HepG2 (cell line): Measurements from ENCODE around the gene PHKB. TPM values are rescaled to one million over a fixed set of nuclear protein-coding genes. Genes with fewer than 3 reads are reported as not detected.

Experiments
- ATAC-seq: fragments of 200-7000 bp; cut with Tn5 transposase; 3 replicates; pipeline ENCODE4 v1.9.1; 2020; ENCODE audit warnings: mild to moderate bottlenecking, moderate library complexity
- BruUV-seq: library from RNA; stranded (reverse); fragments of 400-500 nt; replicated peaks from 2 replicates; lab custom pipeline; 2021; lab: Mats Ljungman, UMichigan
- CTCF ChIA-PET: fragments of 300-600 bp; formaldehyde crosslinking; extraction: SDS; loops from one replicate; lab custom pipeline; 2021; ENCODE audit warnings: low total read pairs, inconsistent platforms, low intra/inter-chr PET ratio; lab: Yijun Ruan, JAX
- POLR2A ChIA-PET: fragments of 350-600 bp; sonication (Branson Sonifier 250); formaldehyde crosslinking; loops from one replicate; lab custom pipeline; 2020; ENCODE audit warnings: antibody characterized with exemption, inconsistent platforms; lab: Yijun Ruan, JAX
- DNase-seq: peaks from one replicate; pipeline ENCODE4 v3.0.0-alpha.2; 2015; ENCODE audit warnings: low spot score
- FAIRE-seq: peaks from 3 replicates; lab custom pipeline; 2011; peaks lifted over from hg19 to GRCh38; lab: Jason Lieb, UNC
- H2AFZ ChIP-seq: one replicate; pipeline ENCODE4 v1.6.1; 2011; ENCODE audit warnings: low read length, inconsistent platforms
- H3K27ac ChIP-seq: fragments of 300-600 bp; 3 replicates; pipeline ENCODE4 v1.8.0; 2011; ENCODE audit warnings: mixed run types, mild to moderate bottlenecking, mixed read lengths, low read length, inconsistent platforms; ENCODE audit not compliant: insufficient read depth; ENCODE audit errors: extremely low read length
- H3K27me3 ChIP-seq, 2 experiments: fragments of 200-600 bp in 1 of 2; 2 replicates in 1 of 2; 3 replicates in 1 of 2; pipeline versions ENCODE4 v1.6.0 to v1.8.0; 2011; ENCODE audit warnings: low read length in 2 of 2, mild to moderate bottlenecking in 2 of 2, moderate library complexity in 2 of 2, inconsistent platforms in 1 of 2; ENCODE audit not compliant: insufficient read depth in 2 of 2, control insufficient read depth in 1 of 2
- H3K36me3 ChIP-seq, 2 experiments: fragments of 200-600 bp in 1 of 2; replicated peaks in 1 of 2; 2 replicates in 1 of 2; 3 replicates in 1 of 2; pipeline versions ENCODE4 v1.5.1 to v1.8.0; 2011; ENCODE audit warnings: low read length in 2 of 2, inconsistent platforms in 1 of 2; ENCODE audit not compliant: insufficient read depth in 2 of 2, control insufficient read depth in 1 of 2
- H3K4me1 ChIP-seq: 2 replicates; pipeline ENCODE4 v1.5.1; 2012; ENCODE audit warnings: low read length, inconsistent platforms; ENCODE audit not compliant: insufficient read depth
- H3K4me2 ChIP-seq: 2 replicates; pipeline ENCODE4 v1.6.0; 2011; ENCODE audit warnings: low read depth, low read length, inconsistent platforms
- H3K4me3 ChIP-seq, 3 experiments: fragments of 200-600 bp in 1 of 3; sonication (generic), shearing (Covaris generic) in 1 of 3; replicated peaks in 1 of 3; 2 replicates each; pipeline ENCODE4 v1.5.1; 2011 to 2016; ENCODE audit warnings: low read length in 3 of 3, inconsistent platforms in 2 of 3, low read depth in 2 of 3, mild to moderate bottlenecking in 2 of 3, control low read depth in 1 of 3, mixed read lengths in 1 of 3; ENCODE audit not compliant: insufficient read depth in 1 of 3
- H3K79me2 ChIP-seq: one replicate; pipeline ENCODE4 v1.6.1; 2011; ENCODE audit warnings: low read length, inconsistent platforms; ENCODE audit not compliant: insufficient read depth
- H3K9ac ChIP-seq: 2 replicates; pipeline ENCODE4 v1.6.0; 2011; ENCODE audit warnings: mild to moderate bottlenecking, low read depth, low read length, inconsistent platforms; ENCODE audit not compliant: insufficient read depth
- H3K9me3 ChIP-seq: 2 replicates; pipeline ENCODE4 v1.5.1; 2012; ENCODE audit warnings: mild to moderate bottlenecking, low read length
- H4K20me1 ChIP-seq: 2 replicates; pipeline ENCODE4 v1.6.0; 2011; ENCODE audit warnings: inconsistent platforms, mild to moderate bottlenecking, low read length, moderate library complexity; ENCODE audit not compliant: insufficient read depth
- FLYWCH1 ChIP-seq: sonication (generic); formaldehyde crosslinking; IDR thresholded peaks from 2 replicates; pipeline ENCODE4 v1.8.1; 2023; ENCODE audit warnings: mild to moderate bottlenecking, missing genetic modification reagents
- GZF1 ChIP-seq: sonication (generic); formaldehyde crosslinking; IDR thresholded peaks from 2 replicates; pipeline ENCODE4 v1.5.1; 2020; ENCODE audit warnings: mild to moderate bottlenecking, missing genetic modification reagents
- MAZ ChIP-seq, 2 experiments: sonication (generic) in 1 of 2; formaldehyde crosslinking in 1 of 2; IDR thresholded peaks; 2 replicates each; pipeline versions ENCODE4 v1.5.0 to v1.6.1; 2012 to 2020; ENCODE audit warnings: low read depth in 2 of 2, mild to moderate bottlenecking in 2 of 2, borderline replicate concordance in 1 of 2, improper control_type of control experiment in 1 of 2, low read length in 1 of 2, missing genetic modification reagents in 1 of 2, moderate library complexity in 1 of 2
- MIER2 ChIP-seq: IDR thresholded peaks from 2 replicates; pipeline ENCODE4 v1.6.1; 2016; ENCODE audit warnings: missing biosample characterization, missing genetic modification reagents
- MTF2 ChIP-seq: sonication (generic); formaldehyde crosslinking; IDR thresholded peaks from 2 replicates; pipeline ENCODE4 v1.5.0; 2020; ENCODE audit warnings: missing genetic modification reagents, borderline replicate concordance
- SNRNP70 ChIP-seq: fragments of 200-400 bp; formaldehyde crosslinking; IDR thresholded peaks from 2 replicates; pipeline ENCODE4 v1.6.1; 2017; ENCODE audit warnings: mild to moderate bottlenecking, low read depth, low read length, moderate library complexity
- TBP ChIP-seq: sonication (generic); formaldehyde crosslinking; IDR thresholded peaks from 2 replicates; pipeline ENCODE4 v1.5.0; 2020; ENCODE audit warnings: missing genetic modification reagents
- ZFP36L2 ChIP-seq: sonication (generic); formaldehyde crosslinking; IDR thresholded peaks from 2 replicates; pipeline ENCODE4 v1.4.0; 2020; ENCODE audit warnings: missing genetic modification reagents
- ZNF232 ChIP-seq: sonication (generic); formaldehyde crosslinking; IDR thresholded peaks from 2 replicates; pipeline ENCODE4 v1.4.0; 2020; ENCODE audit warnings: missing genetic modification reagents, borderline replicate concordance
- ZNF34 ChIP-seq: sonication (generic); formaldehyde crosslinking; IDR thresholded peaks from 2 replicates; pipeline ENCODE4 v1.4.0; 2020; ENCODE audit warnings: mild to moderate bottlenecking, missing genetic modification reagents, borderline replicate concordance
- ZNF460 ChIP-seq: sonication (generic); formaldehyde crosslinking; IDR thresholded peaks from 2 replicates; pipeline ENCODE4 v1.5.1; 2020; ENCODE audit warnings: missing genetic modification reagents, mild to moderate bottlenecking, borderline replicate concordance
- ZNF703 ChIP-seq: sonication (generic); formaldehyde crosslinking; IDR thresholded peaks from 2 replicates; pipeline ENCODE4 v1.5.1; 2020; ENCODE audit warnings: missing genetic modification reagents, mild to moderate bottlenecking, moderate library complexity, borderline replicate concordance
- WGBS: methylation state at CpG from one replicate; pipeline ENCODE4 v1.1.6; 2017; ENCODE audit warnings: low lambda C conversion rate; 5-methylcytosine and 5-hydroxymethylcytosine counted together
- in situ Hi-C: cut with HindIII; loops from 2 replicates; pipeline ENCODE4 v1.10.0; 2017; ENCODE audit warnings: low pct_unique_long_range_greater_than_20kb; ENCODE audit not compliant: extremely low pct_ligation_motif_present
- intact Hi-C: fragments of 100-400 bp; cut with micrococcal nuclease; formaldehyde crosslinking; loops from one replicate; pipeline ENCODE4 v1.10.0; 2022; ENCODE audit not compliant: unreplicated experiment
- polyA plus RNA-seq, 8 experiments: library from polyadenylated mRNA; depleted of rRNA in 3 of 8; stranded (reverse) in 7 of 8; unstranded in 1 of 8; fragments of >200 nt; fragmentation: Illumina TruSeq in 4 of 8; extraction: Trizol in 4 of 8; gene quantifications; 2 replicates each; pipeline versions ENCODE4 v1.2.1 to v1.2.3, GENCODE V29; 2011 to 2016; ENCODE audit warnings: low read depth in 4 of 8, missing spikeins in 1 of 8, mixed read lengths in 1 of 8; ENCODE audit not compliant: insufficient read depth in 1 of 8
- total RNA-seq, 5 experiments: library from RNA; depleted of rRNA; stranded (reverse); fragments of >200 nt; fragmentation: Illumina TruSeq; extraction: Trizol; gene quantifications; 2 replicates each; pipeline ENCODE4 v1.2.3, GENCODE V29; 2016; ENCODE audit warnings: low read depth in 1 of 5
- TF ChIP-seq, protein P1 (sequence below), 2 experiments: fragments of 450-650 bp in 1 of 2; sonication (generic) in 1 of 2; formaldehyde crosslinking; IDR thresholded peaks; 2 replicates each; pipeline versions ENCODE4 v1.5.0 to v1.8.0; 2020 to 2022; ENCODE audit warnings: mild to moderate bottlenecking in 1 of 2, missing genetic modification reagents in 1 of 2
- TF ChIP-seq, protein P2 (sequence below): sonication (generic); formaldehyde crosslinking; IDR thresholded peaks from 2 replicates; pipeline ENCODE4 v1.9.0; 2021; ENCODE audit warnings: mild to moderate bottlenecking, missing genetic modification reagents
- TF ChIP-seq, protein P3 (sequence below): IDR thresholded peaks from 2 replicates; pipeline ENCODE4 v1.6.1; 2016; ENCODE audit warnings: missing compliant biosample characterization, missing genetic modification reagents, borderline replicate concordance

PHKB gene
- total and polyA plus RNA-seq, 2 of the 13 experiments (the other 11 are each of a cell fraction or from before 2014, with no cell fraction given), result 66.0 to 80.8 TPM

DNA sequence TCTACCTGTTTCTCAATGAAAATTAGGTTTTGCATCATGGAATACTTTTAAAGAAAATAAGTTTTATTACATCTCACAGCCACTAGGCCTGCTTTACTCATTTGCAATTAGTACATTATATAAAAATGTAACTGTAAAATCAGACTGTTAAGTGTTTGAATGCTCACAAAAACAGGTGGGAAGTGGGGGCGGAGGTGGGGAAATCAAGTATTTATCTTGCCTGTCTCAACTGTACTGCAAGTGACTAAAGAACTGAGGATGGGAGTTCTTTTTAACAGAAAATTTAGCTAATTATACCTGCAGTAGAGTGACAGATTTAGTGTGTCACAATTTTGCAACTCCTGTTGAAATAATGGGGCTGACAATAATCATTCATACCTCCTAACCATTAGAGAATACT, 34.3 kb upstream of the PHKB start:
- in situ Hi-C loops (no loop called here), intact Hi-C loops (no loop called here)
- TF ChIP-seq ZNF232 (no peak), ZFP36L2 (CRISPR knock-in tag) (no peak), MTF2 (CRISPR knock-in tag) (no peak), TBP (CRISPR knock-in tag) (no peak), ZNF460 (CRISPR knock-in tag) (no peak), FLYWCH1 (no peak), MAZ (IDR thresholded peaks at IDR 0.05; ENCODE audit: borderline replicate concordance, low read depth, low read length) (no peak), MAZ (CRISPR knock-in tag; IDR thresholded peaks at IDR 0.05; ENCODE audit: low read depth) (no peak), SNRNP70 (no peak), MIER2 (CRISPR knock-in tag) (no peak), ZNF703 (CRISPR knock-in tag) (no peak), ZNF34 (no peak), GZF1 (CRISPR knock-in tag) (no peak)
- TF ChIP-seq, protein P1, sequence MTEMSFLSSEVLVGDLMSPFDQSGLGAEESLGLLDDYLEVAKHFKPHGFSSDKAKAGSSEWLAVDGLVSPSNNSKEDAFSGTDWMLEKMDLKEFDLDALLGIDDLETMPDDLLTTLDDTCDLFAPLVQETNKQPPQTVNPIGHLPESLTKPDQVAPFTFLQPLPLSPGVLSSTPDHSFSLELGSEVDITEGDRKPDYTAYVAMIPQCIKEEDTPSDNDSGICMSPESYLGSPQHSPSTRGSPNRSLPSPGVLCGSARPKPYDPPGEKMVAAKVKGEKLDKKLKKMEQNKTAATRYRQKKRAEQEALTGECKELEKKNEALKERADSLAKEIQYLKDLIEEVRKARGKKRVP (CRISPR knock-in tag; IDR thresholded peaks at IDR 0.05), result no peak
- TF ChIP-seq, protein P2, sequence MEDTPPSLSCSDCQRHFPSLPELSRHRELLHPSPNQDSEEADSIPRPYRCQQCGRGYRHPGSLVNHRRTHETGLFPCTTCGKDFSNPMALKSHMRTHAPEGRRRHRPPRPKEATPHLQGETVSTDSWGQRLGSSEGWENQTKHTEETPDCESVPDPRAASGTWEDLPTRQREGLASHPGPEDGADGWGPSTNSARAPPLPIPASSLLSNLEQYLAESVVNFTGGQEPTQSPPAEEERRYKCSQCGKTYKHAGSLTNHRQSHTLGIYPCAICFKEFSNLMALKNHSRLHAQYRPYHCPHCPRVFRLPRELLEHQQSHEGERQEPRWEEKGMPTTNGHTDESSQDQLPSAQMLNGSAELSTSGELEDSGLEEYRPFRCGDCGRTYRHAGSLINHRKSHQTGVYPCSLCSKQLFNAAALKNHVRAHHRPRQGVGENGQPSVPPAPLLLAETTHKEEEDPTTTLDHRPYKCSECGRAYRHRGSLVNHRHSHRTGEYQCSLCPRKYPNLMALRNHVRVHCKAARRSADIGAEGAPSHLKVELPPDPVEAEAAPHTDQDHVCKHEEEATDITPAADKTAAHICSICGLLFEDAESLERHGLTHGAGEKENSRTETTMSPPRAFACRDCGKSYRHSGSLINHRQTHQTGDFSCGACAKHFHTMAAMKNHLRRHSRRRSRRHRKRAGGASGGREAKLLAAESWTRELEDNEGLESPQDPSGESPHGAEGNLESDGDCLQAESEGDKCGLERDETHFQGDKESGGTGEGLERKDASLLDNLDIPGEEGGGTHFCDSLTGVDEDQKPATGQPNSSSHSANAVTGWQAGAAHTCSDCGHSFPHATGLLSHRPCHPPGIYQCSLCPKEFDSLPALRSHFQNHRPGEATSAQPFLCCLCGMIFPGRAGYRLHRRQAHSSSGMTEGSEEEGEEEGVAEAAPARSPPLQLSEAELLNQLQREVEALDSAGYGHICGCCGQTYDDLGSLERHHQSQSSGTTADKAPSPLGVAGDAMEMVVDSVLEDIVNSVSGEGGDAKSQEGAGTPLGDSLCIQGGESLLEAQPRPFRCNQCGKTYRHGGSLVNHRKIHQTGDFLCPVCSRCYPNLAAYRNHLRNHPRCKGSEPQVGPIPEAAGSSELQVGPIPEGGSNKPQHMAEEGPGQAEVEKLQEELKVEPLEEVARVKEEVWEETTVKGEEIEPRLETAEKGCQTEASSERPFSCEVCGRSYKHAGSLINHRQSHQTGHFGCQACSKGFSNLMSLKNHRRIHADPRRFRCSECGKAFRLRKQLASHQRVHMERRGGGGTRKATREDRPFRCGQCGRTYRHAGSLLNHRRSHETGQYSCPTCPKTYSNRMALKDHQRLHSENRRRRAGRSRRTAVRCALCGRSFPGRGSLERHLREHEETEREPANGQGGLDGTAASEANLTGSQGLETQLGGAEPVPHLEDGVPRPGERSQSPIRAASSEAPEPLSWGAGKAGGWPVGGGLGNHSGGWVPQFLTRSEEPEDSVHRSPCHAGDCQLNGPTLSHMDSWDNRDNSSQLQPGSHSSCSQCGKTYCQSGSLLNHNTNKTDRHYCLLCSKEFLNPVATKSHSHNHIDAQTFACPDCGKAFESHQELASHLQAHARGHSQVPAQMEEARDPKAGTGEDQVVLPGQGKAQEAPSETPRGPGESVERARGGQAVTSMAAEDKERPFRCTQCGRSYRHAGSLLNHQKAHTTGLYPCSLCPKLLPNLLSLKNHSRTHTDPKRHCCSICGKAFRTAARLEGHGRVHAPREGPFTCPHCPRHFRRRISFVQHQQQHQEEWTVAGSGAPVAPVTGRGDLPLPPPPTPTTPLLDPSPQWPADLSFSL (CRISPR knock-in tag), result no peak
- TF ChIP-seq, protein P3, sequence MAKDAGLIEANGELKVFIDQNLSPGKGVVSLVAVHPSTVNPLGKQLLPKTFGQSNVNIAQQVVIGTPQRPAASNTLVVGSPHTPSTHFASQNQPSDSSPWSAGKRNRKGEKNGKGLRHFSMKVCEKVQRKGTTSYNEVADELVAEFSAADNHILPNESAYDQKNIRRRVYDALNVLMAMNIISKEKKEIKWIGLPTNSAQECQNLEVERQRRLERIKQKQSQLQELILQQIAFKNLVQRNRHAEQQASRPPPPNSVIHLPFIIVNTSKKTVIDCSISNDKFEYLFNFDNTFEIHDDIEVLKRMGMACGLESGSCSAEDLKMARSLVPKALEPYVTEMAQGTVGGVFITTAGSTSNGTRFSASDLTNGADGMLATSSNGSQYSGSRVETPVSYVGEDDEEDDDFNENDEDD (CRISPR knock-in tag), result no peak
- no peak overlapping the region for H3K27ac ChIP-seq
- no peak overlapping the region for H3K9ac ChIP-seq
- BruUV-seq, result no TSS peak
- H3K27me3 ChIP-seq, result no peaks in the 10 kb centered on the region
- no peak overlapping the region for H3K4me2 ChIP-seq
- FAIRE-seq, result no peak
- H3K79me2 ChIP-seq, result no peaks in the 10 kb centered on the region
- H3K9me3 ChIP-seq, result no peaks in the 10 kb centered on the region
- no peaks in the 10 kb centered on the region for H4K20me1 ChIP-seq
- no peak for DNase-seq
- POLR2A ChIA-PET, result no interaction called here
- H2AFZ ChIP-seq, result no peak overlapping the region
- ATAC-seq, result no peak
- 95% methylated on average over 1 of the region's 1 CpG for WGBS
- H3K36me3 ChIP-seq, result peaks cover 8 to 27% of the 10 kb centered on the region in 2 experiments
- H3K4me3 ChIP-seq, result no peak overlapping the region
- no peaks in the 10 kb centered on the region for H3K4me1 ChIP-seq
- CTCF ChIA-PET, result no interaction called here
